HEK293 (cell line): ENCODE measurements around the gene PPP1R1A.

Source experiments
- CTCF ChIA-PET: fragments of 350-600 bp; formaldehyde crosslinking; extraction: SDS; loops from one replicate; lab custom pipeline; 2021; ENCODE audit warnings: antibody characterized with exemption; lab: Yijun Ruan, JAX
- POLR2A ChIA-PET: fragments of 300-600 bp; formaldehyde crosslinking; extraction: SDS; loops from one replicate; lab custom pipeline; 2020; ENCODE audit warnings: antibody characterized with exemption, inconsistent platforms; lab: Yijun Ruan, JAX
- H3K27ac ChIP-seq: fragments of 200-500 bp; sonication (Bioruptor generic); 2 replicates; pipeline ENCODE4 v1.5.1; 2014; ENCODE audit warnings: low read depth, low read length, control low read depth, inconsistent platforms; ENCODE audit errors: extremely low read depth
- H3K36me3 ChIP-seq, 2 experiments: fragments of 200-500 bp in 1 of 2; sonication (Bioruptor generic) in 1 of 2; 1 replicate in 1 of 2; 2 replicates in 1 of 2; pipeline ENCODE4 v1.5.1; 2014 to 2017; ENCODE audit warnings: inconsistent platforms in 2 of 2, low read length in 2 of 2; ENCODE audit not compliant: control insufficient read depth in 2 of 2, insufficient read depth in 1 of 2
- H3K4me1 ChIP-seq: fragments of 200-500 bp; sonication (Bioruptor generic); 2 replicates; pipeline ENCODE4 v1.5.1; 2014; ENCODE audit warnings: mild to moderate bottlenecking, low read length, inconsistent platforms; ENCODE audit not compliant: control insufficient read depth, insufficient read depth
- H3K4me3 ChIP-seq: 2 replicates; pipeline ENCODE4 v1.5.1; 2011; ENCODE audit warnings: low read depth, mild to moderate bottlenecking, control low read depth, low read length, moderate library complexity
- H3K9me3 ChIP-seq: fragments of 200-500 bp; sonication (Bioruptor generic); 2 replicates; pipeline ENCODE4 v1.5.1; 2014; ENCODE audit warnings: low read depth, low read length, inconsistent platforms; ENCODE audit not compliant: control insufficient read depth, insufficient read depth
- BCL11A ChIP-seq: fragments of 450-650 bp; formaldehyde crosslinking; IDR thresholded peaks from 2 replicates; pipeline ENCODE4 v1.5.1; 2016; ENCODE audit warnings: low read depth, missing biosample characterization, missing genetic modification characterization
- ELK4 ChIP-seq: IDR thresholded peaks from 2 replicates; pipeline ENCODE4 v1.6.1; 2011; ENCODE audit warnings: mild to moderate bottlenecking, low read depth, low read length, borderline replicate concordance
- OVOL3 ChIP-seq: fragments of 450-650 bp; formaldehyde crosslinking; IDR thresholded peaks from 2 replicates; pipeline ENCODE4 v1.5.1; 2016; ENCODE audit warnings: missing biosample characterization, missing genetic modification characterization
- PRDM6 ChIP-seq: fragments of 450-650 bp; formaldehyde crosslinking; IDR thresholded peaks from 2 replicates; pipeline ENCODE4 v1.5.1; 2017; ENCODE audit warnings: missing biosample characterization, missing genetic modification characterization
- YY2 ChIP-seq: fragments of 450-650 bp; formaldehyde crosslinking; IDR thresholded peaks from 2 replicates; pipeline ENCODE4 v1.5.1; 2016; ENCODE audit warnings: missing biosample characterization, missing genetic modification characterization
- ZFP3 ChIP-seq: fragments of 450-650 bp; formaldehyde crosslinking; IDR thresholded peaks from 2 replicates; pipeline ENCODE4 v1.5.1; 2016; ENCODE audit warnings: low read depth, missing biosample characterization, missing genetic modification characterization
- ZNF121 ChIP-seq: fragments of 450-650 bp; formaldehyde crosslinking; IDR thresholded peaks from 2 replicates; pipeline ENCODE4 v1.5.1; 2016; ENCODE audit warnings: missing biosample characterization, missing genetic modification characterization
- ZNF169 ChIP-seq: fragments of 450-650 bp; formaldehyde crosslinking; IDR thresholded peaks from 2 replicates; pipeline ENCODE4 v1.5.1; 2016; ENCODE audit warnings: missing biosample characterization, missing genetic modification characterization
- ZNF174 ChIP-seq: fragments of 450-650 bp; formaldehyde crosslinking; IDR thresholded peaks from 2 replicates; pipeline ENCODE4 v1.5.0; 2017; ENCODE audit warnings: missing biosample characterization, mild to moderate bottlenecking, missing genetic modification characterization
- ZNF214 ChIP-seq: fragments of 450-650 bp; formaldehyde crosslinking; IDR thresholded peaks from 2 replicates; pipeline ENCODE4 v1.5.1; 2017; ENCODE audit warnings: missing biosample characterization, mild to moderate bottlenecking, missing genetic modification characterization, borderline replicate concordance
- ZNF391 ChIP-seq: fragments of 450-650 bp; formaldehyde crosslinking; IDR thresholded peaks from 2 replicates; pipeline ENCODE4 v1.5.1; 2016; ENCODE audit warnings: low read depth, missing biosample characterization, missing genetic modification characterization, borderline replicate concordance
- ZNF514 ChIP-seq: fragments of 450-650 bp; formaldehyde crosslinking; IDR thresholded peaks from 2 replicates; pipeline ENCODE4 v1.5.1; 2016; ENCODE audit warnings: missing biosample characterization, missing genetic modification characterization
- ZNF621 ChIP-seq: fragments of 450-650 bp; formaldehyde crosslinking; IDR thresholded peaks from 2 replicates; pipeline ENCODE4 v1.5.1; 2017; ENCODE audit warnings: missing biosample characterization, missing genetic modification characterization
- ZNF704 ChIP-seq: fragments of 450-650 bp; formaldehyde crosslinking; IDR thresholded peaks from 2 replicates; pipeline ENCODE4 v1.5.1; 2016; ENCODE audit warnings: missing biosample characterization, missing genetic modification characterization
- ZNF785 ChIP-seq: fragments of 450-650 bp; formaldehyde crosslinking; IDR thresholded peaks from 2 replicates; pipeline ENCODE4 v1.5.1; 2016; ENCODE audit warnings: missing biosample characterization, missing genetic modification characterization
- TF ChIP-seq, protein P1 (sequence below): fragments of 450-650 bp; formaldehyde crosslinking; IDR thresholded peaks from 2 replicates; pipeline ENCODE4 v1.5.1; 2016; ENCODE audit warnings: missing biosample characterization, missing genetic modification characterization, low read depth
- TF ChIP-seq, protein P2 (sequence below): fragments of 450-650 bp; formaldehyde crosslinking; IDR thresholded peaks from 2 replicates; pipeline ENCODE4 v1.5.1; 2017; ENCODE audit warnings: missing biosample characterization, missing genetic modification characterization

The PPP1R1A gene

DNA sequence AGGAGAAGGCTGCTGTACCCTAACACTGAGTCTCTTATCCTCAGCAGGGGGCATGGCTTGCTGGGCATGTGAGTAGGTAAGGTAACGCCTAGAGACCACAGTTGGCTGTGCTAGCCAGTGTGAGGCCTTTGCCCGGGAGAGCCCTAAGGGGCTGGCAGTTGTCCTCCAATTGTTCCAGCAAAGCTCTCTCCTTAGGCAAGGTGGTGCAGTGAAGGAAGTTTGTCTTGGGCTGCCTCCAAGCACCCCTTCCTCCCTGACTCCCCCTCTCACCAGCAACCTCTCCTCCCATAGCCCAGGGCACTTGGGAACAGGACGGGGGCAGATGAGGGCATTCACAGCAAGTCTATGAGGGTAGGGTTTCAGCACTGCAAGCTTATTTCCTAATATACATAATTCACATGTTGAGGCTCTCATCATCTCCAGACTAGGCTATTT is 23.3 kb upstream of the PPP1R1A start (continued):
- TF ChIP-seq ZNF169 = no peak
- TF ChIP-seq YY2 (tag by site-specific recombination) = no peak
- no peak for TF ChIP-seq ZNF785
- no peak for TF ChIP-seq ZNF121 (tag by site-specific recombination)
- TF ChIP-seq ZNF214 = no peak
- no peak for TF ChIP-seq BCL11A (tag by site-specific recombination)
- TF ChIP-seq, protein P1, sequence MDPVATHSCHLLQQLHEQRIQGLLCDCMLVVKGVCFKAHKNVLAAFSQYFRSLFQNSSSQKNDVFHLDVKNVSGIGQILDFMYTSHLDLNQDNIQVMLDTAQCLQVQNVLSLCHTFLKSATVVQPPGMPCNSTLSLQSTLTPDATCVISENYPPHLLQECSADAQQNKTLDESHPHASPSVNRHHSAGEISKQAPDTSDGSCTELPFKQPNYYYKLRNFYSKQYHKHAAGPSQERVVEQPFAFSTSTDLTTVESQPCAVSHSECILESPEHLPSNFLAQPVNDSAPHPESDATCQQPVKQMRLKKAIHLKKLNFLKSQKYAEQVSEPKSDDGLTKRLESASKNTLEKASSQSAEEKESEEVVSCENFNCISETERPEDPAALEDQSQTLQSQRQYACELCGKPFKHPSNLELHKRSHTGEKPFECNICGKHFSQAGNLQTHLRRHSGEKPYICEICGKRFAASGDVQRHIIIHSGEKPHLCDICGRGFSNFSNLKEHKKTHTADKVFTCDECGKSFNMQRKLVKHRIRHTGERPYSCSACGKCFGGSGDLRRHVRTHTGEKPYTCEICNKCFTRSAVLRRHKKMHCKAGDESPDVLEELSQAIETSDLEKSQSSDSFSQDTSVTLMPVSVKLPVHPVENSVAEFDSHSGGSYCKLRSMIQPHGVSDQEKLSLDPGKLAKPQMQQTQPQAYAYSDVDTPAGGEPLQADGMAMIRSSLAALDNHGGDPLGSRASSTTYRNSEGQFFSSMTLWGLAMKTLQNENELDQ (tag by site-specific recombination) = no peak
- TF ChIP-seq, all 188 proteins: peak for 0

DNA sequence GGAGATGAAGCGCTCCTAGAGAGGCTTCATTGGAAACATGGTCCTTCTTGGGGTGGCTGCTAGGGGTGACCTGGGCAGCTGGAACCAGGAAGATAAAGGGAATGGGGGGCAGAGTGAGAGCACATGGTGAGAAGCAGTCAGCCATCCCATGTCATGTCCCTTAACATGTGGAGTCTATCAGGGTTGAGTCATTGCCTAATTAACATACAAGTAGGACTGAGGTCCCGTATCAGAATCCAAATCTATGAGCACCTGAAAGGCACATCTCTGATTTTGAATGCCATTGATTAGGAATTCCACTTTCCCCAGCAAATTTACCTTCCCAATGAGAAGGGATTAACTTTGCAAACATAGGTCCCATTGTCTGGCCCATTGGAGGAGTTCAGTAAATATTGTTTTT is 20.3 kb upstream of the PPP1R1A start:
- TF ChIP-seq ZFP3 = no peak
- TF ChIP-seq ZNF391 (tag by site-specific recombination) = no peak
- no peak for TF ChIP-seq ZNF121 (tag by site-specific recombination)
- no peak for TF ChIP-seq BCL11A (tag by site-specific recombination)
- no peak for TF ChIP-seq ZNF621 (tag by site-specific recombination)
- TF ChIP-seq, protein P2, sequence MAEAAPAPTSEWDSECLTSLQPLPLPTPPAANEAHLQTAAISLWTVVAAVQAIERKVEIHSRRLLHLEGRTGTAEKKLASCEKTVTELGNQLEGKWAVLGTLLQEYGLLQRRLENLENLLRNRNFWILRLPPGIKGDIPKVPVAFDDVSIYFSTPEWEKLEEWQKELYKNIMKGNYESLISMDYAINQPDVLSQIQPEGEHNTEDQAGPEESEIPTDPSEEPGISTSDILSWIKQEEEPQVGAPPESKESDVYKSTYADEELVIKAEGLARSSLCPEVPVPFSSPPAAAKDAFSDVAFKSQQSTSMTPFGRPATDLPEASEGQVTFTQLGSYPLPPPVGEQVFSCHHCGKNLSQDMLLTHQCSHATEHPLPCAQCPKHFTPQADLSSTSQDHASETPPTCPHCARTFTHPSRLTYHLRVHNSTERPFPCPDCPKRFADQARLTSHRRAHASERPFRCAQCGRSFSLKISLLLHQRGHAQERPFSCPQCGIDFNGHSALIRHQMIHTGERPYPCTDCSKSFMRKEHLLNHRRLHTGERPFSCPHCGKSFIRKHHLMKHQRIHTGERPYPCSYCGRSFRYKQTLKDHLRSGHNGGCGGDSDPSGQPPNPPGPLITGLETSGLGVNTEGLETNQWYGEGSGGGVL = no peak
- no peak for TF ChIP-seq ZNF704 (tag by site-specific recombination)
- no peak for TF ChIP-seq ZNF174 (tag by site-specific recombination)
- TF ChIP-seq OVOL3 (tag by site-specific recombination) = no peak
- no peak for TF ChIP-seq ZNF514 (tag by site-specific recombination)
- TF ChIP-seq PRDM6 = no peak
- no peak for TF ChIP-seq ELK4
- CTCF ChIA-PET = interaction anchor here (0.6 to 1.2 kb wide), 4 partner anchors 12 to 407 kb away, joined by 3 to 12 read pairs (median 3); no protein-coding TSS in a partner anchor
- H3K36me3 ChIP-seq = no peaks in the 10 kb centered on the region
- POLR2A ChIA-PET = no interaction called here
- no peaks in the 10 kb centered on the region for H3K9me3 ChIP-seq
- H3K4me3 ChIP-seq = no peak overlapping the region
- H3K4me1 ChIP-seq = no peaks in the 10 kb centered on the region
- no peak overlapping the region for H3K27ac ChIP-seq
